ENCODE results near the gene RAPSN.

RAPSN gene

GRCh38 chr11:47448566-47449427 lies at the start of gene RAPSN:
RAPSN (minus strand) TSS chr11:47449136; CDS start chr11:47448964, 172 bp downstream.
- Histone ChIP-seq H3K4me3 (replicated peaks; ENCODE audit: low read depth, low read length) (no peak within 1 kb of the TSS), H3K36me3 (ENCODE audit: control insufficient read depth, insufficient read depth, low read length) (no peaks in the 10 kb centered on the region), H3K27me3 (replicated peaks; ENCODE audit: control insufficient read depth, insufficient read depth, low read length) (no peaks in the 10 kb centered on the region)
- TF ChIP-seq CTCF (IDR thresholded peaks at IDR 0.05; ENCODE audit: insufficient read depth, low read length, poor library complexity, severe bottlenecking) = no peak
- no peak for DNase-seq (ENCODE audit: extremely low read depth, insufficient read length)

DNA sequence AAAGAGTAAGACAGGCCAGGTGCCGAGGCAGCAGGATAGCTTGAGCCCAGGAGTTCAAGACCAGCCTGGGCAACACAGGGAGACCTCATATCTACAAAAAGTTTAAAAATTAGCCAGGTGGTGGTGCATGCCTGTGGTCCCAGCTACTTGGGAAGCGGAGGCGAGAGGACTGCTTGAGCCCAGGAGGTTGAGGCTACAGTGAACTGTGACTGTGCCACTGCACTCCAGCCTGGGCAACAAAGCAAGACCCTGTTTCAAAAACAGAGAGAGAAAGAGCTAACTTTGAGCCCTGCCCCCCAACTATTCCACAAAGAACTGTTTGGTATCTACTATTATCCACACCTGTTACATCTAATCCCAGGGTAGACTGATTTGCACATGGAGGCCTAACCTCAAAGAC lies 49.2 kb upstream of the RAPSN start:
- DNase-seq (ENCODE audit: extremely low read depth, insufficient read length) = no peak
- TF ChIP-seq CTCF (IDR thresholded peaks at IDR 0.05; ENCODE audit: insufficient read depth, low read length, poor library complexity, severe bottlenecking) = no peak
- Histone ChIP-seq H3K4me3 (replicated peaks; ENCODE audit: low read depth, low read length) (no peak overlapping the region), H3K36me3 (ENCODE audit: control insufficient read depth, insufficient read depth, low read length) (no peaks in the 10 kb centered on the region; the same call in 1 of the 2 replicates), H3K27me3 (replicated peaks; ENCODE audit: control insufficient read depth, insufficient read depth, low read length) (no peaks in the 10 kb centered on the region)

DNA sequence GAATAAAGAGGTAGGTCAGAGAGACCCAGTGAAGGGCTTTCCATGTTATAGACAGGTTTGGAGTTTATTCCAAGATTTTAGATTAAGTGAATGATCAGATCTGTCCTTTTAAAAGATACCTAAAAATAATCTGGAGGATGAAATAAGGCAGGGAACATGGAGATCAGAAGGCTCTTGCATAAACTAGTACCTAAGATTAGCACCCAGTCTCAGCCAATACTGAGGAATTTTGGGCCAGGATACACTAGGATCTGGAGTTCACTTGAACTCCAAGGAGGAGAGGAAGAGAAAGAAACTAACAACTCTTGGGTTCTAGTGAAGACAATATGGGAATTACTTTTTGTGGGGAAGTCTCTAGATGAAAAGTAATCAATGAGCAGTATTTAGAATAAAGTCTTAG lies 47.9 kb upstream of the RAPSN start:
- H3K4me3 ChIP-seq (replicated peaks; ENCODE audit: low read depth, low read length) = no peak overlapping the region

DNA sequence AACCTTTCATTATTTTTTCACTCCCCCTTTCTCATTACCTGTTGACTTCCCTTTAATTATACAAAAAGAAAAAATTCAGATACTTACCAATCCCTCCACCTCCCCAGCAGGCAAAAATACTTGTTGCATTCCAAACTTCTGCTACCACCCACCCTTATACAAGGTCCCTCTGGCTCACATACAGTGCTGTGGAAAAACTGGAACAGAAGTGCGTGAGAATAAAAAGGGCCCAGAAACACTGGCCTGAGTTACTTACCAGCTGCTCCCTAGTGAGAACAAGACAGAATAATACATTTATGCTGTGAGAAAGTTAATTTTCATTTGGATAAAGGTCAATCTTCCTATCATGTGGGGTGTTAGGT lies 46.9 kb upstream of the RAPSN start:
- DNase-seq (ENCODE audit: extremely low read depth, insufficient read length) = no peak
- Histone ChIP-seq H3K27me3 (replicated peaks; ENCODE audit: control insufficient read depth, insufficient read depth, low read length) (no peaks in the 10 kb centered on the region), H3K36me3 (ENCODE audit: control insufficient read depth, insufficient read depth, low read length) (peaks cover 1% of the 10 kb centered on the region), H3K4me3 (replicated peaks; ENCODE audit: low read depth, low read length) (no peak overlapping the region)
- no peak for TF ChIP-seq CTCF (IDR thresholded peaks at IDR 0.05; ENCODE audit: insufficient read depth, low read length, poor library complexity, severe bottlenecking)

More for the DNA sequence above, 47.9 kb upstream of the RAPSN start:
- Histone ChIP-seq H3K36me3 (ENCODE audit: control insufficient read depth, insufficient read depth, low read length) (peaks cover 1% of the 10 kb centered on the region), H3K27me3 (replicated peaks; ENCODE audit: control insufficient read depth, insufficient read depth, low read length) (no peaks in the 10 kb centered on the region)
- no peak for TF ChIP-seq CTCF (IDR thresholded peaks at IDR 0.05; ENCODE audit: insufficient read depth, low read length, poor library complexity, severe bottlenecking)
- DNase-seq (ENCODE audit: extremely low read depth, insufficient read length) = no peak

- Histone ChIP-seq H3K36me3 (ENCODE audit: control insufficient read depth, insufficient read depth, low read length) (peaks cover 1% of the 10 kb centered on the region), H3K4me3 (replicated peaks; ENCODE audit: low read depth, low read length) (no peak overlapping the region), H3K27me3 (replicated peaks; ENCODE audit: control insufficient read depth, insufficient read depth, low read length) (no peaks in the 10 kb centered on the region)
- DNase-seq (ENCODE audit: extremely low read depth, insufficient read length) = no peak
- TF ChIP-seq CTCF (IDR thresholded peaks at IDR 0.05; ENCODE audit: insufficient read depth, low read length, poor library complexity, severe bottlenecking) = no peak
Observed at GRCh38 chr11:47495011-47495855, 46.3 kb upstream of the RAPSN start.

All from GM06990 (cell line).